NCI-H1048 (cell line): ENCODE data around the gene SEPHS1.
"Not testable (repeated sequence)": the region's sequence is repeated elsewhere in the genome, so short reads cannot be mapped to it uniquely, and the experiment has no call there.

ENCODE experiments used
- DNase-seq: peaks from one replicate; lab custom pipeline; 2025; lab: John Stamatoyannopoulos, UW

Gene SEPHS1

DNA sequence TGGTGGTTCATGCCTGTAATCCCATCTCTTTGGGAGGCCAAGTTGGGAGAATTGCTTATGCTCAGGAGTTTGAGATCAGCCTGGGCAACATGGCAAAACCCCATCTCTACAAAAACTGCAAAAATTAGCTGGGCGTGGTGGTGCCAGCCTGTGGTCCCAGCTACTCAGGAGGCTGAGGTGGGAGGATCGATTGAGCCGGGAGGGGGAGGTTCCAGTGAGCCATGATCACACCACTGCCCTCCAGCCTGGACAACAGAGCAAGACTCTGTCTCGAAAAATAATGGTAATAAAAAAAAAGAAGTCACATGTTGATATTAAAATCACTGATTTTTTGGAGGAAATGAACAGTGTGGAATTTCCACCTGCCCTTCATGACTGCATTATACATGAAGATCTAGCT lies 64.0 kb downstream of the SEPHS1 start:
- DNase-seq: no peak

DNA sequence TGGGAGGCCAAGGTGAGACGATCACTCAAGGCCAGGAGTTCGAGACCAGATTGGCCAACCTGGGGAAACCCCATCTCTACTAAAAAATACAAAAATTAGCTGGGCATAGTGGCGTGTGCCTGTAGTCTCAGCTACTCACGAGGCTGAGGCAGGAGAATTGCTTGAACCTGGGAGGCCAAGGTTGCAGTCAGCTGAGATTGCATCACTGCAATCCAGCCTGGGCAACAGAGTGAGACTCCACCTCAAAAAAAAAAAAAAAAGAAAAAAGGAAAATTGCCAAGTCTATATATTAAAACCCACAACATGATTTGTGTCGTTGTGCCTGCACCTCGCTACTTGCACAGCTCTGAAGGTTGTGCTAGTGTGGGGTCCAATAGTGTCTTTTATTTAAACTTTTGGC lies 65.7 kb downstream of the SEPHS1 start:
- not testable (repeated sequence) for DNase-seq

DNA sequence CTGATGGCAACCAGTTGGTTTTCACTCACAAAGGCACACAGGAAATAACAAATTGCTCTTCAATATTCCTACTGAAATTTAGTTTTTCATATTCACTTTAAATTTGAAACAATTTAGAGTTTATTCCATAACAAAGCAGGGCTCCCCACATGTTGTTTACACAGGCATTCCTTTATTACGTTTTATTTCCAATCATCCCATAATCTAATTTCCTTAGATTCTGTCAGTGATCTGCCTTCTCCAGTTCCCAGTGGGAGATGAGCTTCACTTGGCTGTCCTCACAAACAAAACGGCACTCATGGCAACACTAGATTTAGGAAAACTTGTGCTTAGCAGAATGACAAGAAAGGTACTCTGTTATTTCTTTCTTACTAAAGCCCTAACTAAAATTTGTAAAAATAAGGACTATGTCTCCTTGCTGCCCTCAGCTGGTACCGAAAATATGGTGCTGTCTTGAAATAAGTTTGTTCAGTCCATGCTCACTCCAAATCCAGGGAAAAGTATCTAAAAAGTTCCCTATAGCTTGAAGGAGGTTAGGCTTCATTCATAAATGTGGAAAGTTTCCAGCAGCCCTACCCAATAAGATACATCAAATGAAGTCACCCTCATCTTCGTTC lies 71.2 kb downstream of the SEPHS1 start:
- DNase-seq: no peak

DNA sequence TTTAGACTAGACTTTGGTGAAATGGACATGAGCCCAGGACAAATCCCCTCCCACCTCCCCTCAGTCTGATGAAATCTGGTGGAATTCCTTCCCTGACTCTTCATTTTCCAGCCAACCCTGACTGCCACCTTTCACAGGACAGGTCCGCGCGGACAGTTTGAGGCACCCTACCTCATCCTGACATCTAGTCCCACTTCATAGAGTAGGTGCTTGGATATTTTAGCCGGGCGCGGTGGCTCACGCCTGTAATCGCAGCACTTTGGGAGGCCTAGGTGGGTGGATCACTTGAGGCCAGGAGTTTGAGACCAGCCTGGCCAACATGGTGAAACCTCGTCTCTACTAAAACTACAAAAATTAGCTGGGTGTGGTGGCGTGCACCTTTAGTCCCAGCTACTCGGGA lies 71.9 kb downstream of the SEPHS1 start:
- DNase-seq: not testable (repeated sequence)

DNA sequence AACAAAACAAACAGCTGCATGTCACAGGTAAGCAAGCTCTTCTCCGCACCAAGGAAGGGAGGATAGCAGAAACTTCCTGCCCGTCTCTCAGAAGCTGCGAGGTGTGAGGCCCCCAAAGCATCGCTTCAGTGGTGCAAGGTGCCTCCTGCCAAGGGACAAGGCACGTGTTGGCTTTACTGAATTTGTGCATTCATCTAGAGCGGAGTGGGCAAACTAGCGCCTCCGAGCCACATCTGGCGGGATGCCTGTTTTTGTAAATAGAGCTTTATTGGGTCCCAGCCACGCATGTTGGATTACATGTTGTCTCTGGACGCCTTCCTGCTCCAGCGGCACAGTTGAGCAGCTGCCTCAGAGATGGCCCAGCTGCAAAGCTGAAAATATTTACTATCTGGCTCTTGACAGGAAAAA lies 75.9 kb downstream of the SEPHS1 start:
- no peak for DNase-seq

DNA sequence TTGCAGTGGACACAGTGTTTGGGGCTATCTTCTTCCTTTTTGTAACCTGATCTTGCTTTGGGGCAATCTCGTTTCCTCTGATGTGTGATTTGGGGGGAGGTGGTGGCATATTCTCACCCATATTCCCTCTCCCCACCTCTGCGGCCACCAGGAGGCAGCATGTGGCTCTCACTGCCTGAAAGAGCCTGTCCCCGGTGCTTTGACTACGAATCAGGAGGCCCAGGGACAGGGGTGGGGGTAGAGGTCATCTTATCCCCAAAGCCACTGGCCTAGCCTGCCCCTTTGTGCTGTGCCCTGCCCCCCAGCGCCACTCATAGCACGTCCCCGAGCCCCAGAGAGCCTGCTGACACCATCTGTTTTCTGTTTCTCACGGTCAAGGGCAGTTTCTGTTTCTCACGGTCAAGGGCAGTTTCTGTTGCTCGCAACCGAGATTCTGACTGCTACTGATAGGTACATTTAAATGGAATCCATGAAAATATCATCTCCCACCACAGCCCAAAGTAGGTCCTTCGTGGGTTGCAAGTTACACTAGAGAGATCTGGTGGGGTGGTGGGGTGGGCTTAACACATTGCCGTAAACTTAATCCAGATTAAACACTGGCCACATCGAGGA lies 76.4 kb downstream of the SEPHS1 start:
- no peak for DNase-seq

DNA sequence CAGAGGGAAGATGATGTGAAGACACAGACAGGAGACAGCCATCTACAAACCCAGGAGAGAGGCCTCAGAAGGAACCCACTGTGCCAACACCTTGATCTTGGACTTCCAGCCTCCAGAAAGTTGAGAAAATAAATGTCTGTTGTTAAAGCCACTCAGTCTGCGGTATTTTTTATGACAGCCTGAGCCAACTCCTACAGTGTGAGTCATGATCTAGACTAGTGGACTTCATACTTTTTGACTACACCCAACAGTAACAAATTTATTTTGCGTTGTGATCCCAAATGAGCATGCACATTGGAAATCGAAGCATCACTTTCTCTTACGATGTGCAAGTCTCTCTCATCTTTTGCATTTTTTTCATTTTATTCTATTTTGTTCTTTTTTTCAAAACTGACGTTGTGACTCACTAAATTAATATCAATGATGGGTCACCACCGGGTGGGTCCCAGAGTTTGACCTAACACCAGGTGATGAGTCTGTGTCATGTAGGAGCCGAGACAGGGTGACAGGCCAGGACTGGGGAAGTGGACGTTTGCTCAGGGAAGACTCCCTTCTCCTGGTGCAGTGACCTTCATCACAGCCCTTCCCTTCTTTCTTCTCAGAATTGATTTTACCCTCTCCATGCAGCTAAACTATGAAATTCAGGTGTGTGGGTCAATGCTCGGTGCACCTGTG lies 77.1 kb downstream of the SEPHS1 start:
- DNase-seq: no peak

DNA sequence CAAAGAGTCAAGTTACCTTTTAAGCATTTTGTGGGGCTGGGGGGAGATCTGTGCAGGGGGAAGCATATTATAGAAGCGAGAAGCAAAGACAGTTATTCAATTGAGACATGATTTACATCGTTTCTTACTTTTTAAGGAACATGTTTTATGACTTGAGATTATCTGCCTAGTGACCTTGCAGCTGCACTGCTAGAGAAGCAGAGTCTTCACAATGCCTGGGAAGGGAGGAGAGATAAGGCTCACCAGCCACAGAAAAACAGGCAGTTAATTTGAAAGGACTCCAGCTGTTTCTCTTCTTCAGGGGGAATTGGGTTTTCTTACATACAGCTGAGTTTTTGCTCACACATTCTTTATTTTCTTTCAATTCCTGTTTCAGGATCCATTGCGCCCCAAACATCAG lies 79.3 kb downstream of the SEPHS1 start:
- DNase-seq: no peak

DNA sequence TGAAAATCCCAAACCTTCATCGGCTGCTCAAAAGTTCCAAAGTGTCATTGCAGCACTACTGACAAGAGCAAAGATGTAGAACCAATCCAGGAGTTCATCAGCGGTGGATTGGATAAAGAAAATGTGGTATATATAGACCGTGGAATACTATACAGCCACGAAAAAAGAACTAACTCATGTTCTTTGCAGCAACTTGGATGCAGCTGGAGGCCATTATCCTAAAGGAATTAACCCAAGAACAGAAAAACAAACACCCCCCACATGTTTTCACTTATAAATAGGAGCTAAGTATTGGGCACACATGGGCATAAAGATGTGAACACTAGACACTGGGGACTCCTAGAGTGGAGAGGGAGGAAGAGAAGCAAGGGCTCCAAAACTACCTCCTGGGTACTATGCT lies 79.8 kb downstream of the SEPHS1 start:
- no peak for DNase-seq
